Fibroblast of lung (primary cell): ENCODE results near the gene OR51E2. TPM values are rescaled to one million over a fixed set of nuclear protein-coding genes. Genes with fewer than 3 reads are reported as not detected.

Source experiments
- DNase-seq, 2 donors: peaks; one replicate each; pipeline versions ENCODE4 v3.0.0 to v3.0.0-alpha.2; 2010; ENCODE audit warnings: low read depth in 2 of 2
- H2AFZ ChIP-seq: 2 replicates; pipeline ENCODE4 v1.5.1; 2012; ENCODE audit warnings: low read length, control low read depth, inconsistent platforms
- H3K27ac ChIP-seq: 2 replicates; pipeline ENCODE4 v1.5.1; 2011; ENCODE audit warnings: low read length, control low read depth; ENCODE audit not compliant: insufficient read depth
- H3K27me3 ChIP-seq: 2 replicates; pipeline ENCODE4 v1.5.1; 2011; ENCODE audit warnings: mild to moderate bottlenecking, low read length; ENCODE audit not compliant: control insufficient read depth, insufficient read depth
- H3K36me3 ChIP-seq: 2 replicates; pipeline ENCODE4 v1.5.1; 2011; ENCODE audit warnings: low read length; ENCODE audit not compliant: control insufficient read depth, insufficient read depth
- H3K4me1 ChIP-seq: 2 replicates; pipeline ENCODE4 v1.5.1; 2011; ENCODE audit warnings: low read length; ENCODE audit not compliant: control insufficient read depth, insufficient read depth; ENCODE audit errors: extremely low read depth
- H3K4me2 ChIP-seq: 2 replicates; pipeline ENCODE4 v1.5.1; 2011; ENCODE audit warnings: low read length, control low read depth; ENCODE audit not compliant: insufficient read depth; ENCODE audit errors: extremely low read depth
- H3K4me3 ChIP-seq, 4 experiments: fragments of 200-600 bp in 1 of 4; sonication (generic) in 1 of 4; replicated peaks in 1 of 4; 2 replicates each; pipeline ENCODE4 v1.5.1; 2011 to 2016; ENCODE audit warnings: low read length in 4 of 4, low read depth in 3 of 4, mild to moderate bottlenecking in 3 of 4, control low read depth in 2 of 4, inconsistent platforms in 1 of 4, mixed read lengths in 1 of 4; ENCODE audit not compliant: insufficient read depth in 1 of 4; ENCODE audit errors: control extremely low read depth in 1 of 4
- H3K79me2 ChIP-seq: 2 replicates; pipeline ENCODE4 v1.5.1; 2012; ENCODE audit warnings: mild to moderate bottlenecking, low read length, inconsistent platforms; ENCODE audit not compliant: control insufficient read depth, insufficient read depth
- H3K9ac ChIP-seq: 2 replicates; pipeline ENCODE4 v1.5.1; 2011; ENCODE audit warnings: mild to moderate bottlenecking, low read length, control low read depth; ENCODE audit not compliant: insufficient read depth
- H3K9me3 ChIP-seq: 2 replicates; pipeline ENCODE4 v1.5.1; 2012; ENCODE audit warnings: low read depth, low read length; ENCODE audit not compliant: control insufficient read depth, insufficient read depth
- H4K20me1 ChIP-seq: 2 replicates; pipeline ENCODE4 v1.5.1; 2011; ENCODE audit warnings: low read length; ENCODE audit not compliant: control insufficient read depth, insufficient read depth; ENCODE audit errors: extremely low read depth
- CTCF ChIP-seq, 2 donors: IDR thresholded peaks in 1 of 2; conservative IDR thresholded peaks in 1 of 2; 1 replicate in 1 of 2; 2 replicates in 1 of 2; pipeline ENCODE4 v1.5.1; 2011 to 2012; ENCODE audit warnings: low read length in 2 of 2, control low read depth in 1 of 2, inconsistent platforms in 1 of 2, low read depth in 1 of 2, mild to moderate bottlenecking in 1 of 2
- EZH2 ChIP-seq: IDR thresholded peaks from 2 replicates; pipeline ENCODE4 v1.5.1; 2012; ENCODE audit warnings: low read length, control low read depth, mild to moderate bottlenecking; ENCODE audit errors: missing control alignments
- polyA plus RNA-seq, 2 donors: library from polyadenylated mRNA; depleted of rRNA in 1 of 2; stranded (reverse) in 1 of 2; unstranded in 1 of 2; fragments of >200 nt; gene quantifications; 2 replicates each; pipeline ENCODE4 v1.2.1, GENCODE V29; 2011 to 2012; ENCODE audit warnings: missing spikeins in 1 of 2
- total RNA-seq: library from RNA; depleted of rRNA; stranded (reverse); fragments of >200 nt; gene quantifications from 2 replicates; pipeline ENCODE4 v1.2.1, GENCODE V29; 2014

OR51E2 gene
- total and polyA plus RNA-seq, 2 donors (not counting 1 experiment from before 2014, with no cell fraction given): 0.02 TPM; not detected in 1

GRCh38 chr11:4643076-4643475 lies 54.6 kb downstream of the OR51E2 start:
- Histone ChIP-seq H4K20me1 (no peaks in the 10 kb centered on the region), H2AFZ (no peak overlapping the region), H3K36me3 (no peaks in the 10 kb centered on the region), H3K27ac (no peak overlapping the region), H3K27me3 (no peaks in the 10 kb centered on the region), H3K9me3 (no peaks in the 10 kb centered on the region), H3K79me2 (no peaks in the 10 kb centered on the region), H3K4me2 (no peak overlapping the region), H3K9ac (no peak overlapping the region), H3K4me1 (no peaks in the 10 kb centered on the region), H3K4me3 (no peak overlapping the region)
- TF ChIP-seq CTCF (conservative IDR thresholded peaks at IDR 0.05 in 1 of 2, IDR thresholded peaks at IDR 0.05 in 1 of 2; ENCODE audit: low read depth in 1 of 2, low read length in 2 of 2) (no peak), EZH2 (no peak)
- no peak for DNase-seq

- no peak for DNase-seq
- no peak overlapping the region for H3K9ac ChIP-seq
- TF ChIP-seq CTCF (conservative IDR thresholded peaks at IDR 0.05 in 1 of 2, IDR thresholded peaks at IDR 0.05 in 1 of 2; ENCODE audit: low read depth in 1 of 2, low read length in 2 of 2) (no peak), EZH2 (no peak)
- no peaks in the 10 kb centered on the region for H3K27me3 ChIP-seq
- H3K79me2 ChIP-seq: no peaks in the 10 kb centered on the region
- no peak overlapping the region for H3K4me3 ChIP-seq
- H3K4me2 ChIP-seq: no peak overlapping the region
- no peak overlapping the region for H3K27ac ChIP-seq
- no peaks in the 10 kb centered on the region for H3K9me3 ChIP-seq
- no peaks in the 10 kb centered on the region for H3K36me3 ChIP-seq
- no peaks in the 10 kb centered on the region for H4K20me1 ChIP-seq
- H3K4me1 ChIP-seq: no peaks in the 10 kb centered on the region
- no peak overlapping the region for H2AFZ ChIP-seq
Observed at GRCh38 chr11:4642043-4642442, 55.6 kb downstream of the OR51E2 start.

- Histone ChIP-seq H2AFZ (no peak overlapping the region), H3K4me2 (no peak overlapping the region), H4K20me1 (no peaks in the 10 kb centered on the region), H3K4me3 (no peak overlapping the region), H3K79me2 (no peaks in the 10 kb centered on the region), H3K9me3 (no peaks in the 10 kb centered on the region), H3K4me1 (no peaks in the 10 kb centered on the region), H3K36me3 (no peaks in the 10 kb centered on the region), H3K27me3 (no peaks in the 10 kb centered on the region), H3K9ac (no peak overlapping the region), H3K27ac (no peak overlapping the region)
- no peak for TF ChIP-seq EZH2
- TF ChIP-seq CTCF (conservative IDR thresholded peaks at IDR 0.05 in 1 of 2, IDR thresholded peaks at IDR 0.05 in 1 of 2; ENCODE audit: low read depth in 1 of 2, low read length in 2 of 2): no peak
- no peak for DNase-seq
Observed at GRCh38 chr11:4641501-4641900, 56.2 kb downstream of the OR51E2 start.
